Measurements from ENCODE around the gene CLASP1.

DNA sequence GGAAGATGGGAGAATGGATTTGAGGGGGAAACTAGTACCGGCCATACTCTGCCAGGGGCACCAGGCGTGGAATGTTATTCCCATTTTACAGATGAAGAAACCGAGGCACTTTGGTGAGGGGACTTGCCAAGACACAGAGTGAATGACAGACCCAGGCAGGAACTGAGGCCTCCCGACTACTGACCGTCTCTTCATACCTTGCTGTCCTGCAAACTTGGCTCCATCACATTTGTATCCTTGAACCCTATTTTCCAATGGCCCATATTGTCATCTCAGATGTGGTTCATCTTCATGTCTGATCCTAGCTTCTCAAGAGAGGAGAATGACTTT is 358.0 kb downstream of the CLASP1 start:
- TF ChIP-seq, protein P1, sequence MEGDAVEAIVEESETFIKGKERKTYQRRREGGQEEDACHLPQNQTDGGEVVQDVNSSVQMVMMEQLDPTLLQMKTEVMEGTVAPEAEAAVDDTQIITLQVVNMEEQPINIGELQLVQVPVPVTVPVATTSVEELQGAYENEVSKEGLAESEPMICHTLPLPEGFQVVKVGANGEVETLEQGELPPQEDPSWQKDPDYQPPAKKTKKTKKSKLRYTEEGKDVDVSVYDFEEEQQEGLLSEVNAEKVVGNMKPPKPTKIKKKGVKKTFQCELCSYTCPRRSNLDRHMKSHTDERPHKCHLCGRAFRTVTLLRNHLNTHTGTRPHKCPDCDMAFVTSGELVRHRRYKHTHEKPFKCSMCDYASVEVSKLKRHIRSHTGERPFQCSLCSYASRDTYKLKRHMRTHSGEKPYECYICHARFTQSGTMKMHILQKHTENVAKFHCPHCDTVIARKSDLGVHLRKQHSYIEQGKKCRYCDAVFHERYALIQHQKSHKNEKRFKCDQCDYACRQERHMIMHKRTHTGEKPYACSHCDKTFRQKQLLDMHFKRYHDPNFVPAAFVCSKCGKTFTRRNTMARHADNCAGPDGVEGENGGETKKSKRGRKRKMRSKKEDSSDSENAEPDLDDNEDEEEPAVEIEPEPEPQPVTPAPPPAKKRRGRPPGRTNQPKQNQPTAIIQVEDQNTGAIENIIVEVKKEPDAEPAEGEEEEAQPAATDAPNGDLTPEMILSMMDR (IDR thresholded peaks at IDR 0.05), result no peak
- no peak for TF ChIP-seq EZH2 (IDR thresholded peaks at IDR 0.05)
